NCI-H1436 treated with DMSO at 0.1 percent for 48 hours (cell line): Measurements from ENCODE around the gene SPATS2.
"Not testable (repeated sequence)": the region's sequence is repeated elsewhere in the genome, so short reads cannot be mapped to it uniquely, and the experiment has no call there.

Source experiments
- DNase-seq: peaks from one replicate; lab custom pipeline; 2025; lab: John Stamatoyannopoulos, UW

SPATS2 gene

GRCh38 chr12:49410818-49411217, 43.6 kb downstream of the SPATS2 start:
- no peak for DNase-seq

- DNase-seq = no peak
These were observed 45.7 kb downstream of the SPATS2 start for GRCh38 chr12:49413010-49413409.

- DNase-seq = no peak
These were observed 46.5 kb downstream of the SPATS2 start for GRCh38 chr12:49413796-49414195.

GRCh38 chr12:49414364-49414763, 47.1 kb downstream of the SPATS2 start:
- DNase-seq = no peak

GRCh38 chr12:49415521-49415970, 48.3 kb downstream of the SPATS2 start:
- no peak for DNase-seq

GRCh38 chr12:49416892-49417291, 49.6 kb downstream of the SPATS2 start:
- DNase-seq = no peak

GRCh38 chr12:49417558-49417957, 50.3 kb downstream of the SPATS2 start:
- DNase-seq = no peak

GRCh38 chr12:49420556-49420955, 53.3 kb downstream of the SPATS2 start:
- no peak for DNase-seq

- DNase-seq = no peak
These were observed 54.9 kb downstream of the SPATS2 start for GRCh38 chr12:49422114-49422513.

- no peak for DNase-seq
These were observed 61.5 kb downstream of the SPATS2 start for GRCh38 chr12:49428793-49429192.

GRCh38 chr12:49432616-49433015, 65.4 kb downstream of the SPATS2 start:
- no peak for DNase-seq

- DNase-seq = not testable (repeated sequence)
These were observed 69.5 kb downstream of the SPATS2 start for GRCh38 chr12:49436799-49437198.

- DNase-seq = no peak
These were observed 71.8 kb downstream of the SPATS2 start for GRCh38 chr12:49439042-49439441.

GRCh38 chr12:49440035-49440434, 72.8 kb downstream of the SPATS2 start:
- no peak for DNase-seq

- no peak for DNase-seq
These were observed 75.7 kb downstream of the SPATS2 start for GRCh38 chr12:49442915-49443314.

GRCh38 chr12:49446571-49446970, 79.3 kb downstream of the SPATS2 start:
- DNase-seq = no peak

- DNase-seq = no peak
These were observed 81.6 kb downstream of the SPATS2 start for GRCh38 chr12:49448858-49449257.

- no peak for DNase-seq
These were observed 84.4 kb downstream of the SPATS2 start for GRCh38 chr12:49451468-49452259.

GRCh38 chr12:49455501-49455900, 88.2 kb downstream of the SPATS2 start:
- no peak for DNase-seq

GRCh38 chr12:49456131-49456679, 88.9 kb downstream of the SPATS2 start:
- DNase-seq = no peak

GRCh38 chr12:49458816-49459215, 91.6 kb downstream of the SPATS2 start:
- no peak for DNase-seq

GRCh38 chr12:49461221-49461620, 94.0 kb downstream of the SPATS2 start:
- no peak for DNase-seq

- no peak for DNase-seq
These were observed 95.0 kb downstream of the SPATS2 start for GRCh38 chr12:49462083-49462744.
